ENCODE measurements around the gene KLC1.
"Not testable (repeated sequence)": the region's sequence is repeated elsewhere in the genome, so short reads cannot be mapped to it uniquely, and the experiment has no call there.

KLC1 gene

DNA sequence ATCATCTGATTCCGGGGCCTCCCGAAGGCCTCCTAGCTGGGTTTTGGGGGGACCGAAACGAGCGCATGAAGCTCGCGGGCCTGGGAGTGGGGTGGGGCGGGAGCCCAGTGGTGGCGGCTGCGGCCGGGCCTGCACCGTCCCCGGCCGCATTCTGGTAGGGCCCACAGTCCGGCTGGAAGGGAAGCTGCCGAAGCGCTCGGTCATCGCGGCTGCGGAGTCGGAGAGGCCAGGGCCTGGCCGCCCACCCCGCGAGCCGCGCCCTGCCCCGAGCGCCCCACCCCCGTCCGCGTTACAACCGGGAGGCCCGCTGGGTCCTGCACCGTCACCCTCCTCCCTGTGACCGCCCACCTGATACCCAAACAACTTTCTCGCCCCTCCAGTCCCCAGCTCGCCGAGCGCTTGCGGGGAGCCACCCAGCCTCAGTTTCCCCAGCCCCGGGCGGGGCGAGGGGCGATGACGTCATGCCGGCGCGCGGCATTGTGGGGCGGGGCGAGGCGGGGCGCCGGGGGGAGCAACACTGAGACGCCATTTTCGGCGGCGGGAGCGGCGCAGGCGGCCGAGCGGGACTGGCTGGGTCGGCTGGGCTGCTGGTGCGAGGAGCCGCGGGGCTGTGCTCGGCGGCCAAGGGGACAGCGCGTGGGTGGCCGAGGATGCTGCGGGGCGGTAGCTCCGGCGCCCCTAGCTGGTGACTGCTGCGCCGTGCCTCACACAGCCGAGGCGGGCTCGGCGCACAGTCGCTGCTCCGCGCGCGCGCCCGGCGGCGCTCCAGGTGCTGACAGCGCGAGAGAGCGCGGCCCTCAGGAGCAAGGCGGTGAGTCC, at the start of gene KLC1:
KLC1 (plus strand) TSS at position 528 of the 819 bp plus-strand sequence. CDS start 25,354 bp downstream, outside the sequence.
- H3K4me3 ChIP-seq (ENCODE audit: low read depth, low read length) = peak within 1 kb of the TSS; percentile 93

GRCh38 chr14:103581206-103581605, 47.8 kb upstream of the KLC1 start:
- no peak overlapping the region for H3K4me3 ChIP-seq (ENCODE audit: low read depth, low read length)

DNA sequence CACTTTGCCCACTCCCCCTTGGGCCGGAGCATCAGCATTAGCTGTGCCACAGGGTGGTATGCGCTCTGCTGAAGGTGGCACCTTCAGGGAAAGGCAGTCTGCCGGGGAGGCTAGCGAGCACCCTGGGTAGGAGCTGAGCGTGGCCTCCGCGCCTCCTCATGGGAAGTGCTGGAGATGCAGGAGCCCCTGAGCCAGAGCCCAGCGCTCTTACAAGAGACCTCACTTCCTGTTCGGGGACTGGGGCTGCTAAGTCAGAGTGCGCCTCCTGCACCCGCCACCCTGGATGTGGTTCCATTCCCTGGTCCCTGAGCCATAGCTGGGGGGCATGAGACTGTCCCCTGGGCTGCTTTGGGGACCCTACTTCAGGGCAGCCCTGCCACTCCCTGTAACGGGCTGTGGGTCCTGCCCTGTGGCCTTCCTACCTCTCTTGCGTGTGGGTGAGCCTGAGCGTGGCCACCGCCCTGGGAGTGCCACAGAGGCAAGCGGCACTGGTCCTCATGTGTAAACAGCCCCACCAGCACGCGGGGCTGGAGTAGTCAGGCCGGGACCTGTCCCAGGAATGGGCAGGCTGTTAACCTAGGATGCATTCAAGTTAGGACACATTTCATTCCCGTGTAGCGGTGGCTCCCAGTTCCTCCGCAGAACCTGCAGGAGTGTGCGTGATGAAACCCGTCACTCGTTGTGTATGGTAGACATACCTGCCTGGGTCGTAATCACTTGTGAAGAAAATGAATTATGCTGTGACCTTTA, 46.9 kb upstream of the KLC1 start:
- H3K4me3 ChIP-seq (ENCODE audit: low read depth, low read length) = no peak overlapping the region

GRCh38 chr14:103584326-103584915, 44.6 kb upstream of the KLC1 start:
- H3K4me3 ChIP-seq (ENCODE audit: low read depth, low read length) = no peak overlapping the region

GRCh38 chr14:103593577-103593976, 35.4 kb upstream of the KLC1 start:
- H3K4me3 ChIP-seq (ENCODE audit: low read depth, low read length) = no peak overlapping the region

DNA sequence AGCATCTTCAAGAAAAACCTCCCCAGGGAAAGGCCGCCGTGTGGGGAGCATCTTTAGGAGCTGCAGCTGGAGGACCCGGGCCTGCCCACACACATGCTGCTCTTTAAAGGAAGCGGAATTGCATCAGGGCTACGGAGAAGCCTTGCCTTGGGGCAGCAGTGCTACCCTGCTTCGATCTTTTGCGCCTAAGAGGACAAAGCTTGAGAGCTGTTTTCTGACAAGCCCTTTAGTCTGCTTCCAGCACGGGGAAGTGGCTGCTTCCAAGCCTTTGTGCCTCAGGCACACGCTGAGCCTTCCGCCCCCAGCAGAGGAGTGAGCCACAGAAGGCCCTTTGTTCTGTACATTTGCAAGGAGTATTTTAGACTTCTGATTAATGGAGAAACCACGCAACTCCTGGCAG, 34.7 kb upstream of the KLC1 start:
- H3K4me3 ChIP-seq (ENCODE audit: low read depth, low read length) = no peak overlapping the region

DNA sequence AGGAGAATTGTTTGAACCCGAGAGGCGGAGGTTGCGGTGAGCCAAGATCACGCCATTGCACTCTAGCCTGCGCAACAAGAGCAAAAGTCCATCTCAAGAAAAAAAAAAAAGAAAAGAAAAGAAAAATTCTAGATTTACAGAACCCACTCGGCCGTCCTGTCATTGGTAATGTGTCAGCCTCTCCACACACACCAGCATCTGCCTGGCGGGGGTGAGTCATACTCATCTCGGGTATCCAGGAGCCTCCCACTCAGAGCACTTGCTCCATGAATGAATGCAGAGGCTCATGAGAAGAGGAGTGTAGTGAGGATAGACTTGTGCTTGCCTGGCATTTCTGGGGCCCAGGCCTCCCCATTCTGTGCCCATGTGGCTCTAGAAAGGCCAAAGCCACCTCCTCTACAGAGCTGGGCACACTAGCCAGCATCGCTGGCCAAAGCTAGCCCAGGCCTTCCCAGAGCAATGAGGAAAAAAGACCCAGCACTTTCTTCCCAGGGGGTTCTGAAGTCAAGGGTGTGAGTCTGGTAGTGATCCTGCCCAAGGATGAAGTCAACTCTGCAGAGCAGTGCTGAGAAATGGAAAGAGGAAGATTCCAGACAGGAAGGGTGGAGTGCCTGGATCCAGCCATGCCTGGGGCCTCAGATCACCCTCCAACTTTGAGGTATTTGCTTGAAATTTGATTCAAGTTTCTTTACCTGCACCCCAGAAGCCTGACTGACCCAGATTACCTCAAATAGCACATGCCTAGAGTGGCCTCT, 31.2 kb upstream of the KLC1 start:
- no peak overlapping the region for H3K4me3 ChIP-seq (ENCODE audit: low read depth, low read length)

- H3K4me3 ChIP-seq (ENCODE audit: low read depth, low read length) = no peak overlapping the region
Observed at GRCh38 chr14:103600503-103600902, 28.5 kb upstream of the KLC1 start.

- no peak overlapping the region for H3K4me3 ChIP-seq (ENCODE audit: low read depth, low read length)
Observed at GRCh38 chr14:103604620-103605019, 24.4 kb upstream of the KLC1 start.

- no peak overlapping the region for H3K4me3 ChIP-seq (ENCODE audit: low read depth, low read length)
Observed at GRCh38 chr14:103606963-103607668, 21.9 kb upstream of the KLC1 start.

DNA sequence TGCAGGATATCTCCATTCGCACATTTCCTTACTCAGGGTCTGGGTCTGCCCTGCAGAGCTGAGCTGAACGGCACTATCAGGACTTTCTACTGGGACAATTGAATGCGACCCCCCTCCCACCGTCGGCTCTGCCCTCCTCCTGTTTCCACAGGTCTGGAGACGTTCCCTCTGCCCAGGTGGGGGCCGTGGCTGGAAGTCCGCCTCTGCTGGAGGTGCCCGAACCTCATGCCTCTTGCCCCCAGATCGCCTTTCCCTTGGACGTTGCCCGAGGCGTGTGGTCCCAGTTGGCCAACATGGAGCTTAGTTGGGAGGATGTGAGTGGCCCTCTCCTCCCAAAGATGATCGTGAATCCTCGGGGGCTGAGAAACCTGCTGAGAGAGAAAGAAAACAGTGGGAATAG, 21.2 kb upstream of the KLC1 start:
- H3K4me3 ChIP-seq (ENCODE audit: low read depth, low read length) = no peak overlapping the region

GRCh38 chr14:103609081-103609480, 19.9 kb upstream of the KLC1 start:
- not testable (repeated sequence) for H3K4me3 ChIP-seq (ENCODE audit: low read depth, low read length)

- H3K4me3 ChIP-seq (ENCODE audit: low read depth, low read length) = no peak overlapping the region
Observed at GRCh38 chr14:103611215-103611614, 17.8 kb upstream of the KLC1 start.

DNA sequence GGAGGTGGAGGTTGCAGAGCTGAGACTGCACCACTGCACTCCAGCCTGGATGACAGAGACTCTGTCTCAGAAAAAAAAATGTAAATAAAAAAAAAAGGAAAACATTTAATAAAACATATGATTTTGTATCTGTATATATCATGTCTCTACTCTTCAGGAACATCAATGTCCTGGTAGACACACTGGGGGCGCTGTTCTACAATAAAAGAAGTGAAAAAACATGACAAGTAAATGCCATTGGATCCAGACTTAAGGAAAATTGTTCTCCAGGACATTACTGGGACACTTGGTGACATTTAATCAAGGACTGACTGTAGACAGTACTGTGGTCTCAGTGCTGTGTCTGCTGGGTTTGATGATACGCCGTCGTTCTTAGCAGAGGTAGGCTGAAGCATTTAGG, 15.5 kb upstream of the KLC1 start:
- no peak overlapping the region for H3K4me3 ChIP-seq (ENCODE audit: low read depth, low read length)

DNA sequence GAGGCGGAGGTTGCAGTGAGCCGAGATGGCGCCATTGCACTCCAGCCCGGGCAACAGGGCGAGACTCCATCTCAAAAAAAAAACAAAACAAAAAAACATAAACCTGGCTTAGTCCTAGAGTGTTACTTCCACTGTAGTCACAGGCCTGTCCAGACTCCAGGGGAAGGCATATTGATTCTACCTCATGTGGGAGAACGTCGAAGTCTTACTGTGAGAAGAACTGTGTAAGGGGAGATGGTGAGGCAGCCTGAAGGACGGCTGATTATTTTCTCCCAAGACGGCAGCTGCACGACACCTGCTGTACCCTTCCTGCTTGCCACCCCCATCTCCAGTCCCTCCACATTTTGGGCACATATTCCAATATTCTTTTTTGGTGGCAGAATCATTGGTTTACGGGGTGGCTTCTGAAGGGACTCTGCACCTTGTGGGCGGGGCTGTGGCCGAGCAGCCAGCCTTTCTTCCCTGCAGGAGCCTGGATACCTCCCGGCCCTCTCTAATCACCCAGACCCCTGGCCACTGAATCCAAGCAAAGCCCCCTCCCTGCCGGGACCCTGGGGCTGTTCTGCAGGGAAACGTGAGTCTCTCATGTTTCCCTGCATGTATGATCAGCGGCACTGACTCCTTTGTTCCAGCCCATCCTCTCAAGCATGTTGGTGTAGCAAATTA, 12.2 kb upstream of the KLC1 start:
- H3K4me3 ChIP-seq (ENCODE audit: low read depth, low read length) = no peak overlapping the region

- no peak overlapping the region for H3K4me3 ChIP-seq (ENCODE audit: low read depth, low read length)
Observed at GRCh38 chr14:103619057-103619456, 10.0 kb upstream of the KLC1 start.

GRCh38 chr14:103621860-103622259, 7.2 kb upstream of the KLC1 start:
- H3K4me3 ChIP-seq (ENCODE audit: low read depth, low read length) = no peak overlapping the region

DNA sequence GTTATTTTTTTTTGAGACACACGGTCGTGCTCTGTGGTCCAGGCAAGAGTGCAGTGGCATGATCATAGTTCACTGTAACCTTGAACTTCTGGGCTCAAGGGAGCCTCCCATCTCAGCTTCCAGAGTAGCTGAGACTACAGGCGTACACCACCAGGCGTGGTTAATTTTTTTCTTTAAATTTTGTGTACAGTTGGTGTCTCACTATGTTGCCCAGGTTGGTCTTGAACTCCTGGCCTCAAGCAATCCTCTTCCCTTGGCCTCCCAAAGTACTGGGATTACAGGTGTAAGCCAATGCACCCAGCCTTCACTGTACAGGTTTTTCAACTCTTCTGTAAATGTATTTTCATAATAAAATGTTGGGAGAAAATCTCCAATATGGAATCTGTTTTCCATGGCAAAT, 5.7 kb upstream of the KLC1 start:
- no peak overlapping the region for H3K4me3 ChIP-seq (ENCODE audit: low read depth, low read length)

DNA sequence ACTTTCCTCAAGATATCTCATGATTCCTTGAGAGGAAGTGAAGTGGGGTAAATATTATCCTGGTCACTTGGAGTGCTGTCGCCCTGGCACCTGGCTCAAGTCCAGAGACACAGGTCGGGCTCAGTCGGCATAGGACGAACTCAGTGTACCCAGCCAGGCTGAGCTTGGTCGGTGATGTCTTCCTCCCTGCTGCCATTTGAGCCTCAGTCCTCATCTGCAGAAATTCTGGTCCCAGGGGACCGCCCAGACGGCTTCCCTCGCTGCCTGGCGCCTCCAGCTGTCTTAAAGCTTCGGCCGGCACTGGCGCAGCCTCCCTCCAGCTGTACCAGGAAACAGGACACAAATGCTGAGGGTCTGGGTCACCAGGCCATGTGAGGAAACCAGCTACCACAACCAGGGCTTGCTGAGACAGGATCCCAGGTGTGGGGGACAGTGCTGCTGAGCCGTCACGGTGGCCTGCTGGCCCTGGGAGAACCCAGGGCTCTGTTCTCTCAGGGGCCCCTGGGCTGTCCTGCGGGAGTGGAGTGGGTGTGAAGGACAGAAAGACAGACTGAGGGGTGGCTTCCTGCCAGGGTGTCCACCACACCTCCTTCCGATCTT, 5.0 kb upstream of the KLC1 start:
- H3K4me3 ChIP-seq (ENCODE audit: low read depth, low read length) = no peak overlapping the region

DNA sequence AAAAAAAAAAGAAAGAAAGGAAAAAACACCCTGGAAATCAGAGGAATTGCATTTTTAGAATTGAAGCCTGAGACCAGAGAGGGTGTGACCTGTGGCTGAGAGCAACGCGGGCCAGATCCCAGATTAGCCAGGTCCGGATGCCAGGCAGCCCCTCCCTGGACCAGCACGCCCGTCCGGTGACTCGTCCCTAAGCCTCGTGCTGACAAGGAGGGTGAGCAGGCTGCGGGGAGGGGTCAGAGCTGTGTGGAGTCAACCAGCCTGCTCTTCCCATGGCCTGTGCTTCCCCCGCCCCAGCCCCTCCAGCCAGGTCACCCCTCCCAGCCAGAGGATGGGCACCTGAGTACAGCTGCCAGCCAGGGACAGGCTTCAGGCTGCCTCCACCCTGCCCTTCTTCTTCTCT, 4.2 kb upstream of the KLC1 start:
- no peak overlapping the region for H3K4me3 ChIP-seq (ENCODE audit: low read depth, low read length)

Measured in iPS-11a (cell line).